BE2C (cell line): ENCODE measurements around the gene DCST1.
A peak's percentile ranks its signal among the peaks of the same experiment; 100 is the strongest.

Experiments used
- DNase-seq: peaks from one replicate; pipeline ENCODE4 v3.0.0-alpha.2; 2020
- H3K27me3 ChIP-seq: fragments of 250-450 bp; sonication (Bioruptor Pico); 2 replicates; pipeline ENCODE4 v1.5.1; 2020; ENCODE audit warnings: mild to moderate bottlenecking
- H3K36me3 ChIP-seq: fragments of 250-450 bp; sonication (Bioruptor Pico); 2 replicates; pipeline ENCODE4 v1.5.1; 2020; ENCODE audit warnings: mild to moderate bottlenecking
- H3K4me1 ChIP-seq: fragments of 250-450 bp; sonication (Bioruptor Pico); 2 replicates; pipeline ENCODE4 v1.5.1; 2020
- H3K4me3 ChIP-seq: 2 replicates; pipeline ENCODE4 v1.5.1; 2011; ENCODE audit warnings: low read depth, low read length
- H3K9me3 ChIP-seq: fragments of 250-450 bp; sonication (Bioruptor Pico); 2 replicates; pipeline ENCODE4 v1.5.1; 2020
- TF ChIP-seq, protein P1 (sequence below): IDR thresholded peaks from 2 replicates; pipeline ENCODE4 v1.5.1; 2012; ENCODE audit warnings: mild to moderate bottlenecking, low read depth, low read length

The DCST1 gene

DNA sequence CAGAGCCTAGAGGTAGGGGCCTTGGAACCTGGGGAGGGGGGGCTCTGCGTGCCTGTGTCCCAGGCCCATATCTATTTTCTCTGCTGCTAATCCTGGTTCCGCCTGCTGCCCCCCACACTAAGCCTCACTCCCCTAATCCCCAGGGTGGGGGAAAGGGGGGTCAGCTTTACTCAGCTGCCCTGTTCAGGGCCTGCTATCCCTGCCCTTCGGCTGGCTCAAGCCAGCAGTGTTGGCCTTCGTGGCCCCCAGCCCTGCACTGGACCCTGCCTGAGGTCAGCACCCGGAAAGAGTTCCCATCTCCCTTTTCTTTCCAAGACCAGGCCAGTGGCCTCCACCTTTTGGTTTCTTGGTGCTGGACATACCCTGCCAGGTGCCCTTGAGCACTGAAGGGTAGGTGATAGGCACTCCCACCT is 22.6 kb upstream of the DCST1 start:
- TF ChIP-seq, protein P1, sequence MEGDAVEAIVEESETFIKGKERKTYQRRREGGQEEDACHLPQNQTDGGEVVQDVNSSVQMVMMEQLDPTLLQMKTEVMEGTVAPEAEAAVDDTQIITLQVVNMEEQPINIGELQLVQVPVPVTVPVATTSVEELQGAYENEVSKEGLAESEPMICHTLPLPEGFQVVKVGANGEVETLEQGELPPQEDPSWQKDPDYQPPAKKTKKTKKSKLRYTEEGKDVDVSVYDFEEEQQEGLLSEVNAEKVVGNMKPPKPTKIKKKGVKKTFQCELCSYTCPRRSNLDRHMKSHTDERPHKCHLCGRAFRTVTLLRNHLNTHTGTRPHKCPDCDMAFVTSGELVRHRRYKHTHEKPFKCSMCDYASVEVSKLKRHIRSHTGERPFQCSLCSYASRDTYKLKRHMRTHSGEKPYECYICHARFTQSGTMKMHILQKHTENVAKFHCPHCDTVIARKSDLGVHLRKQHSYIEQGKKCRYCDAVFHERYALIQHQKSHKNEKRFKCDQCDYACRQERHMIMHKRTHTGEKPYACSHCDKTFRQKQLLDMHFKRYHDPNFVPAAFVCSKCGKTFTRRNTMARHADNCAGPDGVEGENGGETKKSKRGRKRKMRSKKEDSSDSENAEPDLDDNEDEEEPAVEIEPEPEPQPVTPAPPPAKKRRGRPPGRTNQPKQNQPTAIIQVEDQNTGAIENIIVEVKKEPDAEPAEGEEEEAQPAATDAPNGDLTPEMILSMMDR: no peak
- no peak overlapping the region for H3K4me3 ChIP-seq
- H3K36me3 ChIP-seq: peaks cover 9% of the 10 kb centered on the region
- H3K9me3 ChIP-seq: no peaks in the 10 kb centered on the region
- DNase-seq: no peak
- no peaks in the 10 kb centered on the region for H3K27me3 ChIP-seq
- H3K4me1 ChIP-seq: peaks cover 23% of the 10 kb centered on the region

DNA sequence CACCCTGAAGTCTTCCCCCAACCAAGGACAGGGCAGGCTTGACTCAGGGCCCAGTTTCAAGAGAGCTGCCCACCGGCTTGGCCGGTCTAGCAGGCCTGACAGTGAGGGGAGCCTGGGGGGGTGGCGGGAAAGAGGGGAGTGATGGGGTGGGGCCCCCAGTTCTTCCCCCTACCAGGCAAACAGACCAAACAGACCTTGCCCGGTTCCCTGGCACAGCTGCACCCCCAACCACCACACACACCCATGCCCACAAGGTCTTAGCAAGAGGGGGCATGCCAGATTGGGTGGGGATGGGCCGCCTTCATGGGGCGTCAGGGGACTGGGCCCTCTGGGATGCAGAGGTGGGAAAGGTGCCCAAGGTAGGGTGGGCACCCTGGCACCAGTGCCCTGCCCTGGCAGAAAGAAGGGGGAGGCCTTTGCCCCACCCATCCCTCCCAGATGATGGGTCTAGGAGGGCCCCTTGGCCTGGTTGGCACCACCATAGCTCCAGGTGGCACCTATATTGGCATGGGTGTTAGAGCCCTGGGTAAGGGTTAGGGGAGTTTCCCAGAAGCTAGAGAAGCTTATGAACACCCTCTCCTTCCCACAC is 22.1 kb upstream of the DCST1 start:
- Histone ChIP-seq H3K9me3 (no peaks in the 10 kb centered on the region), H3K4me3 (no peak overlapping the region), H3K27me3 (no peaks in the 10 kb centered on the region), H3K4me1 (peaks cover 24% of the 10 kb centered on the region), H3K36me3 (peaks cover 14% of the 10 kb centered on the region)
- DNase-seq: no peak
- TF ChIP-seq, protein P1: no peak

DNA sequence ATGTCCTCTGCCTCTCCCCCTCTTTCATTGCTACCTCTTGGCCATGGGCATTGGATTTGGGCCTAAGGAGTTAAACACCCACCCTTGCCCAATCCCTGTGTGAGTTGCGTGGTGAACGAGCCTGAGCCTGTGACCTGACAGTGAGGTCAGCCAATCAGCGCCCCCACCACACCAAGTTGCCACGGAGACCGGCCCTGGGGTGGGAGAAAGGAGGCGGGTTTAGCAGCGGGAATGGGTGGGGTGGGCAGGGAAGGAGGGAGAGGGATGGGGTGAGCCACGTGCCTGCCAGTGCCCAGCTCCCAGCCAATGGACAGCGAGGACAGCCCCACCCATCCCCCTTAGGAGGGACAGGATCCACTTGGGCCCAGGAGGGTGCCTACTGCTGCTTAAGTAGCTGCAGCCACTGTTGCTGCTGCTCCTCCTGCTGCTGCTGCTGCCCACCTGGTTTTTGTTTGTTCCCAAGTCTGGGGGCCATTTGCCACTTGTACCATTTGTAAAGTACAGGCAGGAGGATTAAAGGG is 21.5 kb upstream of the DCST1 start:
- Histone ChIP-seq H3K36me3 (peaks cover 17% of the 10 kb centered on the region), H3K4me1 (peaks cover 29% of the 10 kb centered on the region), H3K9me3 (no peaks in the 10 kb centered on the region), H3K4me3 (no peak overlapping the region), H3K27me3 (no peaks in the 10 kb centered on the region)
- TF ChIP-seq, protein P1: no peak
- DNase-seq: peak; percentile 86

DNA sequence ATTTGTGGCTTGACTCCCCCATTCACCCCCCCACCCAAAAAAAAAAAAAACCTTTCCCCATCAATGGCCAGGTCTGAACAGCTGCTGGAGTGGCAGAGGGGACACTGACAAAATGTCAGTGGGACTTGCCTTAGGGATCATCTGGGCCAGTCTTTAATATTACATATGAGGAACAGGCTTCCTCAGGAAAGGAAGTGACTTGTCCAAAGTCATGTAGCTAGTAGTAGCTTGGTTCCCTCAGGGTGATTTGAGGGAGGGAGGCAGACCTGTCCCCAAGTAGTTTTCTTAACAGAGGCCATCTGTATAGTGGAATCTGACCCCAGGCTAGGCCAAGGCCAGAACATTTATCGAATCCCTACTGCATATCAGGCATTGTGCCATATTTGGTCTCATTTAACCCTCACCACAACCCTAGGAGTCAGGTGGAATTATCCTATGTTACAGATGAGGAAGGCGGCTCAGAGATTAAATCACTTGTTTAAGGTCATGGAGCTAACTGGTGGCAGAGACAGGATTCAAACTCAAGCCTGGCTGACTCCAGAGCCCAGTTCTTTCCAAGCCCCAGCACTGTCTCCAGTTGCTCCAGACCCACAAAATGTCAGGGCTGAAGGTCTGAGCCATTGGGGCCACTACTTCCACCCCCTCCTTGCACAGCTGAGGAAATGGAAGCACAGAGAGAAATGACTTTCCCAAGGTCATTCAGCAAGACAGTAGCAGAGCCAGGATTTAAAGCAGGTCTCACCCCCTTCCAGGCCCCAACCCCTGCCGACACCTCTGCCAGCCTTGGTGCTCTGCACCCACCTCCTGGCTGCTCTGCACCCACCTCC is 20.6 kb upstream of the DCST1 start:
- H3K9me3 ChIP-seq: no peaks in the 10 kb centered on the region
- DNase-seq: no peak
- no peaks in the 10 kb centered on the region for H3K27me3 ChIP-seq
- peaks cover 33% of the 10 kb centered on the region for H3K4me1 ChIP-seq
- peaks cover 17% of the 10 kb centered on the region for H3K36me3 ChIP-seq
- no peak overlapping the region for H3K4me3 ChIP-seq
- TF ChIP-seq, protein P1: no peak

DNA sequence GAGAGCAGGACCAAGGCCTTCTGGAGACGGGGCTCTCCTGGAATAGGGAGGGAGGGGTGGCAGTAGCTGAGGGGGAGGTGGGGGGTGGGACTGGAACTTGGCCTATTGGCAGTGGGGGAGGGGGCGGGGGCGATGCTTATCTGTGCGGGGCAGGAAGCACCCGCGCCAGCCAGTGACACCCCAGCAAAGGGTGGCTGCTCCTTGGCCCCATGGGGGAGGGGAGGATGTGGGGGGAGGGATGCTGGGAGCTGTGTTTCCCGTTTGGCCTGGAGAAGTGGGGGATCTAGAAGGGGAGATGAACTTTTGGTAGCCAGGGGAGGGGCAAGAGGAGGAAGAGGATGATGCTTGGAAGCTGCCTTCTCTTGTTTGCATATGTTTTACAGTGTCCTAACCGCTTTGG is 20.0 kb upstream of the DCST1 start:
- Histone ChIP-seq H3K9me3 (no peaks in the 10 kb centered on the region), H3K27me3 (no peaks in the 10 kb centered on the region), H3K36me3 (peaks cover 17% of the 10 kb centered on the region), H3K4me3 (no peak overlapping the region), H3K4me1 (peaks cover 34% of the 10 kb centered on the region)
- DNase-seq: no peak
- TF ChIP-seq, protein P1: no peak
